Gastrocnemius medialis (tissue), 4 donors: ENCODE measurements around the gene PTPRN2. TPM values are rescaled to one million over a fixed set of nuclear protein-coding genes. Genes with fewer than 3 reads are reported as not detected.

Experiments used
- ATAC-seq, 2 donors: fragments of 150-250 bp; one replicate each; pipeline ENCODE4 v1.9.1; 2016
- DNase-seq, 2 donors: peaks; one replicate each; pipeline ENCODE4 v3.0.0-alpha.2; 2019
- H3K27ac ChIP-seq, 4 donors: fragments of 200-600 bp; sonication (generic); 1 replicate in 1 of 4; 2 replicates in 3 of 4; pipeline ENCODE4 v1.5.1; 2016 to 2018; ENCODE audit warnings: mild to moderate bottlenecking in 2 of 4, moderate library complexity in 1 of 4
- H3K27me3 ChIP-seq, 3 donors: fragments of 200-600 bp; sonication (generic) in 2 of 3; 1 replicate in 1 of 3; 2 replicates in 2 of 3; pipeline versions ENCODE4 v1.5.1 to v1.6.0; 2016 to 2019; ENCODE audit warnings: mild to moderate bottlenecking in 1 of 3, moderate library complexity in 1 of 3
- H3K36me3 ChIP-seq, 2 donors: fragments of 200-600 bp; sonication (generic) in 1 of 2; one replicate each; pipeline ENCODE4 v1.5.1; 2017 to 2018
- H3K4me1 ChIP-seq, 2 donors: fragments of 200-600 bp; sonication (generic) in 1 of 2; one replicate each; pipeline ENCODE4 v1.5.1; 2016 to 2017; ENCODE audit warnings: mild to moderate bottlenecking in 2 of 2
- H3K4me3 ChIP-seq, 4 donors: fragments of 200-600 bp; sonication (generic) in 3 of 4; 1 replicate in 1 of 4; 2 replicates in 3 of 4; pipeline ENCODE4 v1.5.1; 2016 to 2019; ENCODE audit warnings: mild to moderate bottlenecking in 2 of 4
- H3K9me3 ChIP-seq, 3 donors: fragments of 200-600 bp; sonication (generic) in 2 of 3; 1 replicate in 1 of 3; 2 replicates in 2 of 3; pipeline ENCODE4 v1.5.1; 2016 to 2019
- POLR2A ChIP-seq, 2 donors: fragments of 450-650 bp; IDR thresholded peaks; one replicate each; pipeline ENCODE4 v1.6.1; 2017; ENCODE audit warnings: antibody characterized with exemption in 2 of 2, mild to moderate bottlenecking in 2 of 2, moderate library complexity in 2 of 2
- in situ Hi-C, 4 donors: fragments of 200-750 bp; cut with MboI; loops; one replicate each; pipeline versions ENCODE4 v1.15.0 to v1.8.0; 2017; ENCODE audit warnings: low sequenced_read_pairs in 4 of 4
- intact Hi-C: fragments of 100-400 bp; cut with DNase I; formaldehyde crosslinking; loops from one replicate; pipeline ENCODE4 v1.15.1; 2023; ENCODE audit warnings: low total_unique reads
- total RNA-seq, 4 donors: library from RNA; depleted of rRNA; stranded (reverse); fragments of >200 nt; gene quantifications; one replicate each; pipeline versions ENCODE4 v1.1.0 to v1.2.3, GENCODE V29; 2016
- TF ChIP-seq, protein P1 (sequence below), 5 experiments: fragments of 450-650 bp in 3 of 5; fragments of 200-600 bp in 2 of 5; sonication (generic) in 2 of 5; IDR thresholded peaks in 4 of 5; conservative IDR thresholded peaks in 1 of 5; 1 replicate in 4 of 5; 2 replicates in 1 of 5; pipeline ENCODE4 v1.5.1; 2016 to 2019; ENCODE audit warnings: antibody characterized with exemption in 5 of 5, mild to moderate bottlenecking in 3 of 5, moderate library complexity in 3 of 5

The PTPRN2 gene
- total RNA-seq, 4 donors from 2014 or later, result 0.66 to 0.85 (median 0.81) TPM

DNA sequence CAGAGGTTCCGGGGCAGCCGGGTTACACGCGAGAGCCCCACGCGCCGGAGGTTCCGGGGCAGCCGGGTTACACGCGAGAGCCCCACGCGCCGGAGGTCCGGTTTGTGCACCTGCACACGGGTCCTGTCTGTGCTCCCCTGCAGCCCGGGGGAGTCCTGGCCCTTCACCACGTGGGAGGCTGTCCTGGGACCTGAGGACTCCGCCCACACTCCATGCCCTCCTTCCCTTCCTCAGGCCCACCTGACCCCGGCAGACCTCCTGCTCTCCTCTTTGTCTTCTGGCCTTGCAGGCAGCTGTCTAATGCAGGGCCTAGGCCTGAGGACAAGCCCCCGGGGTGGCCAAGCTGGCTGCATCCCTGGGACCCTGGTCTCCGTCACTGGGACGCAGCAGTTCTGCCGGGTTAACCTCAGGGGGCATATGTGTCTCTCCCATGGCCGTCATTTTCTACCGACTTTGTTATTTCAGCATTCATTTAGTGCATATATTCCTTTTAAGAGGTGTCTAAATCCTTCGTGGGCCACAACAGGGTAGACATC is 876.2 kb downstream of the PTPRN2 start:
- Histone ChIP-seq H3K36me3 (no peaks in the 10 kb centered on the region), H3K4me1 (no peaks in the 10 kb centered on the region), H3K27me3 (no peaks in the 10 kb centered on the region), H3K9me3 (no peaks in the 10 kb centered on the region), H3K27ac (no peak overlapping the region), H3K4me3 (no peak overlapping the region)
- intact Hi-C loops (no loop called here), in situ Hi-C loops (no loop called here)
- TF ChIP-seq POLR2A (IDR thresholded peaks at IDR 0.05), result no peak
- TF ChIP-seq, protein P1, sequence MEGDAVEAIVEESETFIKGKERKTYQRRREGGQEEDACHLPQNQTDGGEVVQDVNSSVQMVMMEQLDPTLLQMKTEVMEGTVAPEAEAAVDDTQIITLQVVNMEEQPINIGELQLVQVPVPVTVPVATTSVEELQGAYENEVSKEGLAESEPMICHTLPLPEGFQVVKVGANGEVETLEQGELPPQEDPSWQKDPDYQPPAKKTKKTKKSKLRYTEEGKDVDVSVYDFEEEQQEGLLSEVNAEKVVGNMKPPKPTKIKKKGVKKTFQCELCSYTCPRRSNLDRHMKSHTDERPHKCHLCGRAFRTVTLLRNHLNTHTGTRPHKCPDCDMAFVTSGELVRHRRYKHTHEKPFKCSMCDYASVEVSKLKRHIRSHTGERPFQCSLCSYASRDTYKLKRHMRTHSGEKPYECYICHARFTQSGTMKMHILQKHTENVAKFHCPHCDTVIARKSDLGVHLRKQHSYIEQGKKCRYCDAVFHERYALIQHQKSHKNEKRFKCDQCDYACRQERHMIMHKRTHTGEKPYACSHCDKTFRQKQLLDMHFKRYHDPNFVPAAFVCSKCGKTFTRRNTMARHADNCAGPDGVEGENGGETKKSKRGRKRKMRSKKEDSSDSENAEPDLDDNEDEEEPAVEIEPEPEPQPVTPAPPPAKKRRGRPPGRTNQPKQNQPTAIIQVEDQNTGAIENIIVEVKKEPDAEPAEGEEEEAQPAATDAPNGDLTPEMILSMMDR (IDR thresholded peaks at IDR 0.05 in 4 of 5, conservative IDR thresholded peaks at IDR 0.05 in 1 of 5), result no peak
- ATAC-seq (no peak), DNase-seq (no peak)

DNA sequence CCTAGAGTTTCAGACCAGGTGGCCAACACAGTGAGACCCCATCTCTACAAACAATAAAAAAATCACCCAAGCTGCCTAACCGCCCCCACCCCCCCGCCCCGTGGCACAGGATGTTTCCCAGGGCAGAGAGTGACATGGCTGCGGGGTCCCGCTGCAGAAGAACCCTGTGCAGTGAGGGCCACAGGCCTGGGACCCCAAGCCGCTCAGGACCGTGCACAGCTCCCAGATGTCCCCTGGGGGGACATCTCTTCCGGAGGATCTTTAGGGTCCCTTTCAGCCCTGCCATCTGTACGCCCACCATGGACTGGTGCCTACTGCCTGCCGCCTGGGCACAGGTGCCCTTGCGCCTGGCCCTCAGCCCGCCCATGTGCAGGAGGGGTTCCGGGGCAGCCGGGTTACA is 877.2 kb downstream of the PTPRN2 start:
- Histone ChIP-seq H3K36me3 (no peaks in the 10 kb centered on the region), H3K27ac (no peak overlapping the region), H3K9me3 (no peaks in the 10 kb centered on the region), H3K4me3 (no peak overlapping the region), H3K27me3 (no peaks in the 10 kb centered on the region), H3K4me1 (no peaks in the 10 kb centered on the region)
- TF ChIP-seq, protein P1 (IDR thresholded peaks at IDR 0.05 in 4 of 5, conservative IDR thresholded peaks at IDR 0.05 in 1 of 5), result no peak
- TF ChIP-seq POLR2A (IDR thresholded peaks at IDR 0.05), result no peak
- DNase-seq (no peak), ATAC-seq (no peak)
- intact Hi-C loops, result no loop called here
- in situ Hi-C loops, result no loop called here

DNA sequence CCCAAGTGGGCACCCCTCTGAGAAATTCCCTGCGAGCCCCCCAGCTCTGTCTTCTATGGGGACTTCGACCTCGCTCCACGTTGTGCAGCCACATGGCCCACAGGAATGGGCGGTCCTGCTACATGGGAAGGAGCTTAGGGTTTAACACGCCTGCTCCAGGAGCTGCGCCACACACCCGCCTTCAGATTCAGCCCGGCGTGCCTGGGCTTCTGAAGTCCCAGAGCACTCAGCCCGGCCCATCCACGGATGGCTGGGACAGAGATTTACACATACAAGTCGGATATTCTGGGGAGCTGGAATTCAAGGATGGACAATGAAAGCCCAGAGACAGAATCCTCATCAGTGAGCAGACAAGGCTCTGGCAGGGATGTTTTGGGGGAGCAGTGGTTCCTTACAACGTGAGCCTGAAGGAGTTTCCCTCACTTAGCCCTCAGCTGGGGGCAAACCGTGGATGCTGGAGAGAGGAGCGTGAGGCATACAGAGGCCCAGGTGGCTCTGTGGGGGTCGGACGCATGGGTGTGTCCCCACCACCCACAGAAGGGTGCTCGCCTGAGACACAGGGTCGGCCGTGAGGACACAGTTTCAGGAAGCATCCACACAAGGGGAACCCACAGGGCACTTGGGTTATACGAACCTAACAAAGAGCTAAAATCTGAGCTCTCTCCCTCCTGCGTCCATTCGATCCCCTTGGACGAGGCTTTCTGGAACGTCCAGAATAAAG is 877.9 kb downstream of the PTPRN2 start:
- no peaks in the 10 kb centered on the region for H3K9me3 ChIP-seq
- no peak overlapping the region for H3K4me3 ChIP-seq
- peaks cover 0 to 2% (median 0%) of the 10 kb centered on the region in 3 donors for H3K27me3 ChIP-seq
- H3K36me3 ChIP-seq, result no peaks in the 10 kb centered on the region
- no peak overlapping the region for H3K27ac ChIP-seq
- no peak for TF ChIP-seq POLR2A (IDR thresholded peaks at IDR 0.05)
- TF ChIP-seq, protein P1 (IDR thresholded peaks at IDR 0.05 in 4 of 5, conservative IDR thresholded peaks at IDR 0.05 in 1 of 5), result no peak
- ATAC-seq, result no peak
- intact Hi-C loops (no loop called here), in situ Hi-C loops (no loop called here)
- no peaks in the 10 kb centered on the region for H3K4me1 ChIP-seq
- no peak for DNase-seq

DNA sequence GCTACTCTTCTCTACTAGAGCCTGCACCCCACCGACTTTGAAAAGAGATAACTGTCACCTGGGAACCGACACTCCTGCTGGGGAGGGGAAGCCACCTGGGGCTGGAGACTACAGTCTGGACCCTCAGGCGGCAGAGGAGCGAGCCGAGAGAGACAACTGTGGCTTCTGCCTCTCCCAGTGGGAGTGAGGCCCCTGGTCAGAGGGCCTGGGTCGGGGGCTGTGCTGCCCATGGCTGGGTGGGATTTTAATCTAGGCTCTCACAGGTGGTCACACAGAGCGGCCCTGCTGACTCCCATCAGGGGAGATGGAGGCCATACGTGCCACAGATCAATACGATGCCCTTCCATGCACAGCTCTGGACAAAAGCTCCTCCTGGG is 878.7 kb downstream of the PTPRN2 start:
- Histone ChIP-seq H3K27ac (no peak overlapping the region), H3K27me3 (peaks cover 0 to 2% (median 0%) of the 10 kb centered on the region in 3 donors), H3K4me3 (no peak overlapping the region), H3K36me3 (no peaks in the 10 kb centered on the region), H3K9me3 (no peaks in the 10 kb centered on the region), H3K4me1 (no peaks in the 10 kb centered on the region)
- intact Hi-C loops, result no loop called here
- in situ Hi-C loops, result no loop called here
- DNase-seq (no peak), ATAC-seq (no peak)
- TF ChIP-seq, protein P1 (IDR thresholded peaks at IDR 0.05 in 4 of 5, conservative IDR thresholded peaks at IDR 0.05 in 1 of 5), result no peak
- no peak for TF ChIP-seq POLR2A (IDR thresholded peaks at IDR 0.05)
